Immature natural killer cell (primary cell): Measurements from ENCODE around the gene EIF4B. TPM values are rescaled to one million over a fixed set of nuclear protein-coding genes. Genes with fewer than 3 reads are reported as not detected.

ENCODE experiments used
- DNase-seq, 3 donors: peaks; one replicate each; pipeline ENCODE4 v3.0.0; 2022; ENCODE audit warnings: mixed read lengths in 1 of 3
- H3K27ac Mint-ChIP-seq, 6 donors: one replicate each; pipeline ENCODE4 v1.8.0; 2020; ENCODE audit warnings: mixed read lengths in 6 of 6, mild to moderate bottlenecking in 5 of 6, inconsistent platforms in 4 of 6, moderate library complexity in 3 of 6
- H3K27me3 Mint-ChIP-seq, 3 donors: one replicate each; pipeline ENCODE4 v1.8.0; 2020 to 2021; ENCODE audit warnings: low read depth in 3 of 3, mild to moderate bottlenecking in 3 of 3, mixed read lengths in 3 of 3, moderate library complexity in 3 of 3, inconsistent platforms in 1 of 3
- H3K36me3 Mint-ChIP-seq, 3 donors: one replicate each; pipeline ENCODE4 v1.8.0; 2020; ENCODE audit warnings: mixed read lengths in 3 of 3, inconsistent platforms in 2 of 3, mild to moderate bottlenecking in 2 of 3
- H3K4me1 Mint-ChIP-seq, 2 donors: one replicate each; pipeline ENCODE4 v1.8.0; 2020; ENCODE audit warnings: inconsistent platforms in 2 of 2, mild to moderate bottlenecking in 2 of 2, mixed read lengths in 2 of 2, moderate library complexity in 1 of 2
- H3K4me3 Mint-ChIP-seq, 5 donors: one replicate each; pipeline ENCODE4 v1.8.0; 2020; ENCODE audit warnings: mild to moderate bottlenecking in 5 of 5, mixed read lengths in 5 of 5, inconsistent platforms in 3 of 5, moderate library complexity in 3 of 5
- H3K9me3 Mint-ChIP-seq, 6 donors: one replicate each; pipeline ENCODE4 v1.8.0; 2020; ENCODE audit warnings: mild to moderate bottlenecking in 6 of 6, mixed read lengths in 6 of 6, inconsistent platforms in 4 of 6, moderate library complexity in 3 of 6
- polyA plus RNA-seq, 3 donors: library from polyadenylated mRNA; unstranded; fragments of 300-500 nt; fragmentation: Illumina TruSeq; gene quantifications; one replicate each; pipeline ENCODE4 v1.2.3, GENCODE V29; 2021

Gene EIF4B
- polyA plus RNA-seq, 3 donors from 2014 or later, result 57.2 to 83.4 (median 69.2) TPM

- no peaks in the 10 kb centered on the region for H3K27me3 Mint-ChIP-seq
- peaks cover 6 to 8% of the 10 kb centered on the region in 2 donors for H3K4me1 Mint-ChIP-seq
- no peak overlapping the region for H3K27ac Mint-ChIP-seq
- DNase-seq, result no peak
- H3K4me3 Mint-ChIP-seq, result no peak overlapping the region
- no peaks in the 10 kb centered on the region for H3K9me3 Mint-ChIP-seq
- H3K36me3 Mint-ChIP-seq, result peaks cover 4 to 36% (median 10%) of the 10 kb centered on the region in 3 donors
Observed at GRCh38 chr12:53068811-53069585, 62.7 kb downstream of the EIF4B start.

- Mint-ChIP-seq H3K27ac (no peak overlapping the region), H3K4me1 (peaks cover 11 to 13% of the 10 kb centered on the region in 2 donors), H3K27me3 (peaks cover 0 to 2% (median 0%) of the 10 kb centered on the region in 3 donors), H3K36me3 (peaks cover 6 to 36% (median 10%) of the 10 kb centered on the region in 3 donors), H3K4me3 (no peak overlapping the region), H3K9me3 (no peaks in the 10 kb centered on the region)
- no peak for DNase-seq
Observed at GRCh38 chr12:53069621-53070410, 63.6 kb downstream of the EIF4B start.

GRCh38 chr12:53070877-53071492 is 64.7 kb downstream of the EIF4B start:
- Mint-ChIP-seq H3K27ac (peak overlapping the region in 1 of 6 donors; percentile 12), H3K36me3 (peaks cover 5 to 30% (median 9%) of the 10 kb centered on the region in 3 donors), H3K9me3 (no peaks in the 10 kb centered on the region), H3K27me3 (peaks cover 0 to 2% (median 1%) of the 10 kb centered on the region in 3 donors), H3K4me1 (peaks cover 11 to 19% of the 10 kb centered on the region in 2 donors), H3K4me3 (no peak overlapping the region)
- DNase-seq, result no peak

- Mint-ChIP-seq H3K36me3 (peaks cover 5 to 27% (median 7%) of the 10 kb centered on the region in 3 donors), H3K27me3 (peaks cover 0 to 2% (median 1%) of the 10 kb centered on the region in 3 donors), H3K4me1 (peaks cover 11 to 26% of the 10 kb centered on the region in 2 donors), H3K27ac (no peak overlapping the region), H3K9me3 (no peaks in the 10 kb centered on the region), H3K4me3 (no peak overlapping the region)
- DNase-seq, result no peak
Observed at GRCh38 chr12:53071591-53072551, 65.6 kb downstream of the EIF4B start.

- Mint-ChIP-seq H3K9me3 (no peaks in the 10 kb centered on the region), H3K4me3 (no peak overlapping the region), H3K27me3 (peaks cover 0 to 4% (median 2%) of the 10 kb centered on the region in 3 donors), H3K4me1 (peaks cover 27 to 43% of the 10 kb centered on the region in 2 donors), H3K36me3 (peaks cover 7 to 23% (median 12%) of the 10 kb centered on the region in 3 donors), H3K27ac (peak overlapping the region in 1 of 6 donors; percentile 58)
- no peak for DNase-seq
Observed at GRCh38 chr12:53073881-53074280, 67.6 kb downstream of the EIF4B start.

DNA sequence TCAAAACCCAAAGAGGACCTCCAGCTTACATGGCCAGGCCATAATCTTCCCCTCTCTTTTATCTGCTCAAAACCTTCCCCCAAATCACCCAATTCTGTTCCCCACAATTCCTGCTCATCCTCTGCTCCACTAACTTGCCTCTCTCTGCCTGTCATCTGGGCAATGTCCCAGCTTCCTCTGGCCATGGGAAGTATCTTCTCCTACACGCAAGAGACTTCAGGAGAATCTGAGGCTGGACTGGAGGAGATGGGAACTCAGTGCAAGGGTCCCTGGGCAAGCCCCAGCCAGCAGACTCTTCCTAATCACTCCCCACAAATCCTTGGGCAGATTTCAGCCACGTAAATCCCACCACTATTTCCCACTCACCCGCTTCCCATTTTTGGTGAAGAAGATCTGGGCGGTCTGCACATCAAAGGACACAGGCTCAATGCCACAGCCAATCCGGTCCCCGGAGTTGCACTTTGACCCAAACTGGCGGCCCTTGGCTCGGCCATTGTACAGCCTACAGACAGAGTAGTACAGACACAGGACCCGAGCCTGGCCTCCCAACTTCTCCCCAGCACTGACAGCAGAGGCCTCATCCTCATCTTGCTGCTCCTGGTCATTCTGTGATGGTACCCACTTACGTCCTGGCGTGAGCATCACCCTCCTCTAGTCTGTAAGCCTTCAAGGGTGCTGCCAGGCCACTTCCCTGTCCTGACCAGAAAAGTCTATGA is 68.2 kb downstream of the EIF4B start:
- no peak for DNase-seq
- H3K36me3 Mint-ChIP-seq, result peaks cover 11 to 23% (median 12%) of the 10 kb centered on the region in 3 donors
- H3K4me3 Mint-ChIP-seq, result no peak overlapping the region
- no peaks in the 10 kb centered on the region for H3K9me3 Mint-ChIP-seq
- peaks cover 0 to 6% (median 5%) of the 10 kb centered on the region in 3 donors for H3K27me3 Mint-ChIP-seq
- H3K4me1 Mint-ChIP-seq, result peaks cover 31 to 49% of the 10 kb centered on the region in 2 donors
- H3K27ac Mint-ChIP-seq, result peak overlapping the region in 1 of 6 donors; percentile 58

- no peak for DNase-seq
- H3K9me3 Mint-ChIP-seq, result no peaks in the 10 kb centered on the region
- no peak overlapping the region for H3K4me3 Mint-ChIP-seq
- peaks cover 36 to 54% of the 10 kb centered on the region in 2 donors for H3K4me1 Mint-ChIP-seq
- H3K27me3 Mint-ChIP-seq, result peaks cover 4 to 6% (median 5%) of the 10 kb centered on the region in 3 donors
- H3K36me3 Mint-ChIP-seq, result peaks cover 11 to 23% (median 12%) of the 10 kb centered on the region in 3 donors
- no peak overlapping the region for H3K27ac Mint-ChIP-seq
Observed at GRCh38 chr12:53074999-53075370, 68.7 kb downstream of the EIF4B start.

GRCh38 chr12:53076461-53076860 is 70.2 kb downstream of the EIF4B start:
- Mint-ChIP-seq H3K9me3 (no peaks in the 10 kb centered on the region), H3K27me3 (peaks cover 5 to 6% (median 6%) of the 10 kb centered on the region in 3 donors), H3K4me3 (peak overlapping the region in 1 of 5 donors; percentile 41), H3K4me1 (peaks cover 42 to 65% of the 10 kb centered on the region in 2 donors), H3K36me3 (peaks cover 11 to 20% (median 12%) of the 10 kb centered on the region in 3 donors), H3K27ac (no peak overlapping the region)
- DNase-seq, result no peak

DNA sequence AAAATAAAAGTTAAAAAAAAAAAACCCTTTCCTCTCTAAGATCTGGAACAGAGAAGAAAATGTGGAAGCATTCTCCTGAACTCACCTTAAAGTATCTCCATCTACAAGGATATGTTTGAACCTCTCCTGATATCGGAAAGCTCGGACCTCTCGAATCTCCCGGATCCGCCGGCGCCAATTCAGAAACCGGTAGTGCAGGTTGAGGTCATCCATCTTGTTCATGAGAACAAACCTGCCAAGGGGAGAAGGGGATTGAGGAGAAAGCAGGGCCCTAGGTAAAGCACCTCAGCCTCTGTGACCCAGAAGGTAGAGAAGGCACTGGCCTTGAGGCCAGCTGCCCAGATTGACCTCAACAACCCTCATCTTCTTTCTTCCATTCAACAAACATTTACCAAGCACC is 70.8 kb downstream of the EIF4B start:
- no peaks in the 10 kb centered on the region for H3K9me3 Mint-ChIP-seq
- H3K27ac Mint-ChIP-seq, result no peak overlapping the region
- peaks cover 9 to 20% (median 11%) of the 10 kb centered on the region in 3 donors for H3K36me3 Mint-ChIP-seq
- peaks cover 40 to 60% of the 10 kb centered on the region in 2 donors for H3K4me1 Mint-ChIP-seq
- DNase-seq, result no peak
- peaks cover 5 to 6% (median 6%) of the 10 kb centered on the region in 3 donors for H3K27me3 Mint-ChIP-seq
- H3K4me3 Mint-ChIP-seq, result peak overlapping the region; percentile 41 to 98 (median 94)

DNA sequence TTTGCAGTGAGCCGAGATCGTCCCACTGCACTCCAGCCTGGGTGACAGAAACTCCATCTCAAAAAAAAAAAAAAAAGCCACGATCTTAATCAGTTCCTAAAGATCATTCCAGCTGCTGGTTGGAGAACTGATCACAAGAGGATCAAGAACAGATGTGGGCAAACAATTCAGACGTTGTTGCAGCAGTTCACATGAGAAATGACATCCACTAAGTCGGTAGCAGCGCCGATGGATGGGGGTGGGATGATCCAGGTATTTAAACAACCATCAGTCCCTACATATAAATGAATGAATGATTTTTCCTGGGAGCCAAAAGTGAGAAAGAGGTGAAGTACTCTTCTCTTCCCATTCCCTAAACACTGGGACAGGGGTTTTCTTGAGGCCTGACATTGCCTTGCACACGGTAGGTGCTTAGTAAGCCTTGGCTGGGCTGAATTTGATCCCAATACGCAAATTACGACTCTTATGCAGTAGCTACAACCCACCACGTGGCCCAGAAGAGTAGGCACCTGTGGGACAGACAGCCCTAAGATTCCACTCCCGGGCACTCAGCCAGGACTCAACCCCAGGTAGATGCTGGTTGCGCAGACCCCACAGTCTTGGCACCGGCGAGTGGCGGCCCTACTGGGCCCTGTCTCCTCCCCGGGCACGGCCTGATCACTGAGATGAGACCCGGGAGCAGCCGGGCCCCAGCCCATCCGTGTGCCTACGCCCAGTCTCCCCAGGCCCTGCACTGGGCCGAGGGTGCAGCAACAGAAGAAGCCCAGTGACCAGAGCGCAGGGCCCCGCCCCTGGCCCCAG is 72.4 kb downstream of the EIF4B start:
- H3K9me3 Mint-ChIP-seq, result no peaks in the 10 kb centered on the region
- DNase-seq, result no peak
- H3K4me3 Mint-ChIP-seq, result peak overlapping the region; percentile 88 to 98 (median 94)
- H3K36me3 Mint-ChIP-seq, result peaks cover 7 to 16% (median 11%) of the 10 kb centered on the region in 3 donors
- H3K27ac Mint-ChIP-seq, result peak overlapping the region; percentile 72 to 96 (median 92)
- H3K4me1 Mint-ChIP-seq, result peaks cover 40 to 59% of the 10 kb centered on the region in 2 donors
- peaks cover 5 to 6% (median 6%) of the 10 kb centered on the region in 3 donors for H3K27me3 Mint-ChIP-seq

DNA sequence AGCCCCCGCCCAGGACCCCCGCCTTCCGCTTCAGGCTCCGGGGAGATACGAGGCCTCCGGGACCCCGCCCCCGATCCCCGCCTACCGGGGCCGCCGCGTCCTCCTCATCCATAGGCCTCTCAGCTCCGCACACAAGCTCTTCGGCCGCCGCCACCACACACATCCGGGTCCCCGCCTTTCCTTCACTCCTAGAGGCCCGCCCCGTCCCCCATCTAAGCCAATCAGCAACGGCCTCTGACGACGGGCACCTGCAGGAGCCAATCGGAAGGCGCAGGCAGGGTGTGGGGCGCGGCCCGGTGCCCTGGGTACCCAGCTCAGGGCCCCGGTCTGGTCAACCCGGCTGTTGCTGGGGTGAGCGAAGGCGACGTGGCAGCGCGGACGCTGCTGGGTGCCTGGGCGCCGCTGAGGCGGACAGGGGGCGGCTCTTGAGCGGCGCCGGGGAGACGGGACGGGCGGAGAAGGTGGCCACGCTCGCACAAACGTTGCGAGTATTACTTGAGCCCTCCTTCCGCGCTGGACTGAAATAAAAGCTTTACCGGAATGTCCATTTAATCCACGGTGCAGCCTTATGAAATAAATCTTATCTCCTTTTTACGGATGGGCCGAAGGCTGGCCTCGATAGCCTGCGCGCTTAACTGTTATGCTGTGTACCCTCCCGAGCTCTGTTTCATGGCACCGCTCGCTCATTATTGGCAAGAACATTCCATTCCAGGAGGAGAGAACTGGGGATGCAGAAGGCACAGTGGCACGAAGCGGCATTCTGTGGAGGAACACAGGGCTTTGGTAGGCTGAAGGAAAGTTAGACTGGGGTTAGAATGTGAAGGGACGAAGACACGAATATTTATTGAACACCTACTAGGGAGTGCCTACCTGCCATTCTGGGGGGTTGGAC is 73.2 kb downstream of the EIF4B start, which contains the start of gene SPRYD3:
SPRYD3 (minus strand) TSS at position 165 of the 892 bp plus-strand sequence; CDS start at position 108, 57 bp downstream.
- H3K4me3 Mint-ChIP-seq, result peak within 1 kb of the TSS; percentile 88 to 98 (median 94)
- peaks cover 7 to 11% (median 8%) of the 10 kb centered on the region in 3 donors for H3K36me3 Mint-ChIP-seq
- H3K4me1 Mint-ChIP-seq, result peaks cover 35 to 52% of the 10 kb centered on the region in 2 donors
- DNase-seq, result peak; percentile 97 to 99 (median 98)
- no peaks in the 10 kb centered on the region for H3K9me3 Mint-ChIP-seq
- H3K27me3 Mint-ChIP-seq, result peaks cover 5 to 6% (median 5%) of the 10 kb centered on the region in 3 donors
- H3K27ac Mint-ChIP-seq, result peak within 1 kb of the TSS; percentile 86 to 96 (median 92)
